ENCODE data around the gene HMCN2.

- TF ChIP-seq POLR2A (IDR thresholded peaks at IDR 0.05; ENCODE audit: low read depth, low read length) (no peak), CTCF (conservative IDR thresholded peaks at IDR 0.05; ENCODE audit: low read depth, low read length) (no peak), ELK1 (IDR thresholded peaks at IDR 0.05; ENCODE audit: borderline replicate concordance, low read depth, low read length) (no peak), USF2 (IDR thresholded peaks at IDR 0.05; ENCODE audit: low read depth, low read length) (no peak), MAZ (IDR thresholded peaks at IDR 0.05; ENCODE audit: borderline replicate concordance, low read depth, low read length) (no peak), RAD21 (IDR thresholded peaks at IDR 0.05; ENCODE audit: low read length) (no peak), BHLHE40 (IDR thresholded peaks at IDR 0.05; ENCODE audit: low read depth, low read length) (no peak), NFE2L2 (IDR thresholded peaks at IDR 0.05; ENCODE audit: low read depth, low read length) (no peak), RFX5 (IDR thresholded peaks at IDR 0.05; ENCODE audit: low read depth, low read length) (no peak), SMC3 (IDR thresholded peaks at IDR 0.05; ENCODE audit: low read depth, low read length) (no peak), RCOR1 (IDR thresholded peaks at IDR 0.05; ENCODE audit: insufficient replicate concordance, low read length) (no peak), MAFK (IDR thresholded peaks at IDR 0.05; ENCODE audit: low read depth, low read length) (no peak), FOS (IDR thresholded peaks at IDR 0.05; ENCODE audit: low read depth, low read length) (no peak), CEBPB (IDR thresholded peaks at IDR 0.05; ENCODE audit: low read depth, low read length) (no peak)
Measured at GRCh38 chr9:130396581-130396980, 131.0 kb downstream of the HMCN2 start.
